GM21576 (cell line): Measurements from ENCODE around the gene SLAMF8.

Experiments
- ATAC-seq: cut with Tn5 transposase; IDR thresholded peaks from one replicate; pipeline ENCODE4 v1.9.1; 2021; ENCODE audit warnings: mild to moderate bottlenecking, moderate library complexity; ENCODE audit not compliant: unreplicated experiment

Gene SLAMF8

GRCh38 chr1:159826441-159827101, at the start of gene SLAMF8:
TSS of gene SLAMF8 (plus strand) at chr1:159826873. CDS start at chr1:159826899, 26 bp downstream.
- ATAC-seq, result no peak

GRCh38 chr1:159778266-159778665, 48.4 kb upstream of the SLAMF8 start:
- ATAC-seq, result no peak

GRCh38 chr1:159779403-159779851, 47.2 kb upstream of the SLAMF8 start:
- ATAC-seq, result no peak

- ATAC-seq, result peak; percentile 97
Observed at GRCh38 chr1:159780583-159781582, 45.8 kb upstream of the SLAMF8 start, which contains the start of gene DUSP23. TSS of gene DUSP23 (plus strand) at chr1:159780962. CDS start at chr1:159781101, 139 bp downstream.

GRCh38 chr1:159781992-159782391, 44.7 kb upstream of the SLAMF8 start:
- no peak for ATAC-seq

- no peak for ATAC-seq
Observed at GRCh38 chr1:159783724-159784123, 42.9 kb upstream of the SLAMF8 start.

GRCh38 chr1:159786465-159786864, 40.2 kb upstream of the SLAMF8 start:
- no peak for ATAC-seq

GRCh38 chr1:159786966-159787365, 39.7 kb upstream of the SLAMF8 start:
- ATAC-seq, result no peak

GRCh38 chr1:159790237-159790917, 36.3 kb upstream of the SLAMF8 start:
- ATAC-seq, result no peak

- no peak for ATAC-seq
Observed at GRCh38 chr1:159791031-159791430, 35.6 kb upstream of the SLAMF8 start.

- no peak for ATAC-seq
Observed at GRCh38 chr1:159791461-159791860, 35.2 kb upstream of the SLAMF8 start.

GRCh38 chr1:159795534-159795933, 31.1 kb upstream of the SLAMF8 start:
- ATAC-seq, result no peak

GRCh38 chr1:159798893-159799292, 27.8 kb upstream of the SLAMF8 start:
- no peak for ATAC-seq

- ATAC-seq, result no peak
Observed at GRCh38 chr1:159799446-159799985, 27.2 kb upstream of the SLAMF8 start.

- peak; percentile 62 for ATAC-seq
Observed at GRCh38 chr1:159800177-159800930, 26.3 kb upstream of the SLAMF8 start.

GRCh38 chr1:159802111-159802510, 24.6 kb upstream of the SLAMF8 start, which contains the start of gene FCRL6:
TSS of gene FCRL6 (plus strand) at chr1:159802360. CDS start at chr1:159802425, 65 bp downstream.
- ATAC-seq, result no peak

GRCh38 chr1:159803956-159804689, 22.6 kb upstream of the SLAMF8 start:
- no peak for ATAC-seq

- no peak for ATAC-seq
Observed at GRCh38 chr1:159804924-159805323, 21.7 kb upstream of the SLAMF8 start.

- no peak for ATAC-seq
Observed at GRCh38 chr1:159815926-159816325, 10.7 kb upstream of the SLAMF8 start.
